IMR-90 (cell line): ENCODE data around the gene CEP135. TPM values are rescaled to one million over a fixed set of nuclear protein-coding genes. Genes with fewer than 3 reads are reported as not detected.

ENCODE experiments used
- ATAC-seq: fragments of 200-7000 bp; cut with Tn5 transposase; 2 replicates; pipeline ENCODE4 v1.9.1; 2020; ENCODE audit warnings: low read depth, mild to moderate bottlenecking, moderate library complexity
- Bru-seq: library from RNA; stranded (reverse); fragments of 400-500 nt; gene quantifications from one replicate; lab custom pipeline; 2021; lab: Mats Ljungman, UMichigan
- BruChase-seq, 2 experiments: library from RNA; stranded (reverse); fragments of 400-500 nt; gene quantifications; one replicate each; lab custom pipeline; 2021; lab: Mats Ljungman, UMichigan
- BruUV-seq: library from RNA; stranded (reverse); fragments of 400-500 nt; replicated peaks from 2 replicates; lab custom pipeline; 2021; lab: Mats Ljungman, UMichigan
- CTCF ChIA-PET: fragments of 300-600 bp; formaldehyde crosslinking; extraction: SDS; loops from one replicate; lab custom pipeline; 2021; ENCODE audit warnings: antibody characterized with exemption; lab: Yijun Ruan, JAX
- POLR2A ChIA-PET: fragments of 300-600 bp; sonication (Branson Sonifier 250); formaldehyde crosslinking; loops from one replicate; lab custom pipeline; 2022; ENCODE audit warnings: antibody characterized with exemption; ENCODE audit not compliant: unreplicated experiment; lab: Charles Lee
- DNase-seq: peaks from one replicate; pipeline ENCODE4 v3.0.0; 2013
- H2AFZ ChIP-seq: replicated peaks from 2 replicates; pipeline ENCODE3; 2013; ENCODE audit warnings: low read length, mild to moderate bottlenecking; ENCODE audit not compliant: poor library complexity
- H2AK5ac ChIP-seq: 2 replicates; pipeline ENCODE4 v1.6.1; 2013; ENCODE audit warnings: low read depth, low read length, inconsistent platforms
- H2AK9ac ChIP-seq: replicated peaks from 2 replicates; pipeline ENCODE3; 2013; ENCODE audit warnings: mild to moderate bottlenecking, low read depth, low read length, moderate library complexity; ENCODE audit not compliant: poor library complexity
- H2BK120ac ChIP-seq: 2 replicates; pipeline ENCODE4 v1.6.1; 2013; ENCODE audit warnings: low read depth, low read length, inconsistent platforms
- H2BK15ac ChIP-seq: 3 replicates; pipeline ENCODE4 v1.6.1; 2013; ENCODE audit warnings: low read depth, low read length, inconsistent platforms
- H2BK20ac ChIP-seq: 2 replicates; pipeline ENCODE4 v1.6.1; 2013; ENCODE audit warnings: low read depth, mild to moderate bottlenecking, inconsistent platforms, low read length, moderate library complexity
- H2BK5ac ChIP-seq: 2 replicates; pipeline ENCODE4 v1.6.1; 2013; ENCODE audit warnings: mild to moderate bottlenecking, low read depth, low read length, inconsistent platforms; ENCODE audit not compliant: poor library complexity, severe bottlenecking
- H3K14ac ChIP-seq: replicated peaks from 2 replicates; pipeline ENCODE4 v1.6.1; 2013; ENCODE audit warnings: low read depth, low read length, inconsistent platforms
- H3K18ac ChIP-seq: 2 replicates; pipeline ENCODE4 v1.6.1; 2013; ENCODE audit warnings: low read depth, low read length, control low read depth
- H3K23ac ChIP-seq: 2 replicates; pipeline ENCODE4 v1.6.1; 2013; ENCODE audit warnings: low read depth, low read length, inconsistent platforms
- H3K27ac ChIP-seq: 2 replicates; pipeline ENCODE4 v1.5.1; 2013; ENCODE audit warnings: mild to moderate bottlenecking, control low read depth, low read length; ENCODE audit not compliant: insufficient read depth
- H3K27me3 ChIP-seq: 2 replicates; pipeline ENCODE4 v1.6.1; 2013; ENCODE audit warnings: low read length; ENCODE audit not compliant: control insufficient read depth, insufficient read depth
- H3K36me3 ChIP-seq: 2 replicates; pipeline ENCODE4 v1.6.1; 2013; ENCODE audit warnings: low read length, mixed read lengths; ENCODE audit not compliant: control insufficient read depth, insufficient read depth
- H3K4ac ChIP-seq: 2 replicates; pipeline ENCODE4 v1.6.1; 2013; ENCODE audit warnings: low read depth, low read length, inconsistent platforms
- H3K4me1 ChIP-seq: 2 replicates; pipeline ENCODE4 v1.6.1; 2013; ENCODE audit warnings: low read length, mixed read lengths; ENCODE audit not compliant: control insufficient read depth, insufficient read depth
- H3K4me2 ChIP-seq: 2 replicates; pipeline ENCODE4 v1.6.1; 2013; ENCODE audit warnings: low read depth, mild to moderate bottlenecking, control low read depth, low read length, moderate library complexity
- H3K4me3 ChIP-seq: 2 replicates; pipeline ENCODE4 v1.5.1; 2013; ENCODE audit warnings: low read depth, mild to moderate bottlenecking, control low read depth, low read length, moderate library complexity; ENCODE audit not compliant: insufficient read depth
- H3K56ac ChIP-seq: 2 replicates; pipeline ENCODE4 v1.6.1; 2013; ENCODE audit warnings: low read length, inconsistent platforms; ENCODE audit not compliant: insufficient read depth; ENCODE audit errors: extremely low read depth
- H3K79me1 ChIP-seq, 2 experiments: 2 replicates each; pipeline ENCODE4 v1.6.1; 2013; ENCODE audit warnings: low read length in 2 of 2, inconsistent platforms in 1 of 2, low read depth in 1 of 2
- H3K9ac ChIP-seq: 2 replicates; pipeline ENCODE4 v1.6.1; 2013; ENCODE audit warnings: low read depth, low read length, control low read depth
- H3K9me1 ChIP-seq: 2 replicates; pipeline ENCODE4 v1.6.1; 2013; ENCODE audit warnings: low read length, inconsistent platforms; ENCODE audit not compliant: insufficient read depth
- H3K9me3 ChIP-seq: 2 replicates; pipeline ENCODE4 v1.6.1; 2013; ENCODE audit warnings: low read length; ENCODE audit not compliant: control insufficient read depth, insufficient read depth
- H4K20me1 ChIP-seq: 2 replicates; pipeline ENCODE4 v1.6.1; 2013; ENCODE audit warnings: low read length, inconsistent platforms; ENCODE audit not compliant: insufficient read depth
- H4K5ac ChIP-seq: 2 replicates; pipeline ENCODE4 v1.6.1; 2013; ENCODE audit warnings: mild to moderate bottlenecking, low read depth, low read length, control low read depth
- H4K8ac ChIP-seq, 2 experiments: 2 replicates each; pipeline ENCODE4 v1.6.1; 2013; ENCODE audit warnings: low read depth in 2 of 2, low read length in 2 of 2, control low read depth in 1 of 2, inconsistent platforms in 1 of 2
- H4K91ac ChIP-seq: 2 replicates; pipeline ENCODE4 v1.6.1; 2013; ENCODE audit warnings: low read depth, low read length, inconsistent platforms; ENCODE audit not compliant: insufficient read depth
- CEBPB ChIP-seq: IDR thresholded peaks from 2 replicates; pipeline ENCODE4 v1.6.1; 2012; ENCODE audit warnings: low read depth, low read length, improper control_type of control experiment
- ELK1 ChIP-seq: fragments of 150-350 bp; IDR thresholded peaks from 2 replicates; pipeline ENCODE4 v1.6.1; 2016; ENCODE audit warnings: low read depth, mild to moderate bottlenecking, low read length, moderate library complexity, borderline replicate concordance
- FOS ChIP-seq: fragments of 150-350 bp; IDR thresholded peaks from 2 replicates; pipeline ENCODE4 v1.6.1; 2016; ENCODE audit warnings: low read depth, low read length
- MAFK ChIP-seq: IDR thresholded peaks from 2 replicates; pipeline ENCODE4 v1.6.1; 2012; ENCODE audit warnings: low read depth, low read length, improper control_type of control experiment
- MXI1 ChIP-seq: IDR thresholded peaks from 2 replicates; pipeline ENCODE4 v1.6.1; 2012; ENCODE audit warnings: low read depth, mild to moderate bottlenecking, low read length, moderate library complexity, borderline replicate concordance
- NFE2L2 ChIP-seq: fragments of 150-350 bp; IDR thresholded peaks from 2 replicates; pipeline ENCODE4 v1.6.1; 2016; ENCODE audit warnings: low read depth, mild to moderate bottlenecking, low read length
- RCOR1 ChIP-seq: IDR thresholded peaks from 2 replicates; pipeline ENCODE4 v1.6.1; 2012; ENCODE audit warnings: mild to moderate bottlenecking, low read length, improper control_type of control experiment; ENCODE audit not compliant: insufficient replicate concordance
- RFX5 ChIP-seq: IDR thresholded peaks from 2 replicates; pipeline ENCODE4 v1.8.0; 2012; ENCODE audit warnings: low read depth, mild to moderate bottlenecking, low read length, moderate library complexity
- WGBS, 2 experiments: methylation state at CpG; one replicate each; pipeline versions ENCODE4 v1.1.5 to v1.1.7; 2013; ENCODE audit warnings: missing lambda C conversion rate in 2 of 2; ENCODE audit not compliant: insufficient read length in 1 of 2; ENCODE audit errors: extremely low coverage in 2 of 2; 5-methylcytosine and 5-hydroxymethylcytosine counted together
- dilution Hi-C: fragments of 300-500 bp; cut with HindIII; formaldehyde crosslinking; loops from one replicate; pipeline ENCODE4 v1.14.3; 2018; ENCODE audit warnings: low sequenced_read_pairs; ENCODE audit not compliant: unreplicated experiment
- in situ Hi-C: fragments of 300-500 bp; cut with MboI; formaldehyde crosslinking; loops from 3 replicates; pipeline ENCODE4 v1.14.3; 2019; ENCODE audit warnings: low sequenced_read_pairs, inconsistent platforms, mixed read lengths
- intact Hi-C: fragments of 100-400 bp; cut with micrococcal nuclease; formaldehyde crosslinking; loops from 2 replicates; pipeline ENCODE4 v1.10.0; 2022
- long read RNA-seq: library from polyadenylated mRNA; unstranded; transcript quantifications from one replicate; pipeline ENCODE4 v2.0.0, GENCODE V29; 2021; ENCODE audit not compliant: unreplicated experiment
- polyA plus RNA-seq, 3 experiments: library from polyadenylated mRNA; depleted of rRNA; stranded (reverse); fragments of >200 nt; gene quantifications; 2 replicates each; pipeline ENCODE4 v1.2.3, GENCODE V29; 2012; ENCODE audit warnings: low replicate concordance in 1 of 3
- total RNA-seq: library from RNA; depleted of rRNA; stranded (reverse); fragments of >200 nt; gene quantifications from 2 replicates; pipeline ENCODE4 v1.2.3, GENCODE V29; 2012; rRNA removed
- TF ChIP-seq, protein P1 (sequence below): conservative IDR thresholded peaks from 2 replicates; pipeline ENCODE4 v1.5.1; 2012; ENCODE audit warnings: mild to moderate bottlenecking, low read depth, low read length, improper control_type of control experiment
- TF ChIP-seq, protein P2 (sequence below): fragments of 150-350 bp; IDR thresholded peaks from 2 replicates; pipeline ENCODE4 v1.6.1; 2017; ENCODE audit warnings: mild to moderate bottlenecking, antibody characterized with exemption, low read length, low read depth

The CEP135 gene
- 3.2 and 6.4 TPM in 2 replicates for total RNA-seq
- 2.2 and 2.7 TPM in 2 replicates for polyA plus RNA-seq (2012; rRNA removed)
- polyA plus RNA-seq (2012; cell fraction: cytosol; rRNA removed): 0.20 and 0.40 TPM in 2 replicates
- polyA plus RNA-seq (2012; cell fraction: nucleus; rRNA removed; ENCODE audit: low replicate concordance): 1.1 and 4.1 TPM in 2 replicates
- percentile 68 among the genes with signal in this experiment for Bru-seq, nascent RNA
- BruChase-seq, experiment 1, labeled RNA remaining after a 6-hour chase: percentile 66 among the genes with signal in this experiment
- BruChase-seq, experiment 2, labeled RNA remaining after a 2-hour chase: percentile 58 among the genes with signal in this experiment
- long read RNA-seq, full-length matches to known transcripts: 2 of 5 reads
- long read RNA-seq, partial matches to known transcripts: 2 of 5 reads
- long read RNA-seq, other reads (novel, unspliced or antisense): 1 of 5 reads

GRCh38 chr4:55948726-55949481 is at the start of gene CEP135:
CEP135 (plus strand) TSS chr4:55948945; CDS start chr4:55952131, 3,186 bp downstream.
- intact Hi-C loops: loop anchor here (1.0 to 2.0 kb wide), 8 partner anchors 14 to 887 kb away; partner anchors contain the start of gene AASDH
- DNase-seq (peak; percentile 88), ATAC-seq (peak; percentile 86)
- H3K56ac ChIP-seq: peak within 1 kb of the TSS; percentile 96
- peak within 1 kb of the TSS; percentile 99; the same call in 2 of the 3 replicates for H2BK15ac ChIP-seq
- no peaks in the 10 kb centered on the region for H3K27me3 ChIP-seq
- H2BK120ac ChIP-seq: peak within 1 kb of the TSS; percentile 99
- H2AFZ ChIP-seq: peak within 1 kb of the TSS; percentile 98
- no TSS peak for BruUV-seq
- peak within 1 kb of the TSS; percentile 79 for H3K4me3 ChIP-seq
- peaks cover 11 to 29% of the 10 kb centered on the region in 2 experiments for H3K79me1 ChIP-seq
- peak within 1 kb of the TSS; percentile 98 for H2AK9ac ChIP-seq
- no peaks in the 10 kb centered on the region for H3K9me3 ChIP-seq
- H3K4me1 ChIP-seq: peaks cover 6% of the 10 kb centered on the region
- H3K23ac ChIP-seq: peak within 1 kb of the TSS; percentile 99
- no peaks in the 10 kb centered on the region; the same call in 1 of the 2 replicates for H3K36me3 ChIP-seq
- H3K4ac ChIP-seq: peak within 1 kb of the TSS; percentile 99
- H3K14ac ChIP-seq: peak within 1 kb of the TSS; percentile 98
- dilution Hi-C loops: no loop called here
- peak within 1 kb of the TSS; percentile 96 for H3K9ac ChIP-seq
- H3K4me2 ChIP-seq: peak within 1 kb of the TSS; percentile 96
- H4K5ac ChIP-seq: peak within 1 kb of the TSS; percentile 92
- peak within 1 kb of the TSS; percentile 91 for H2AK5ac ChIP-seq
- ChIA-PET CTCF (interaction anchor here (0.6 to 2.4 kb wide), 16 partner anchors 8 to 611 kb away, joined by 3 to 11 read pairs (median 3); no protein-coding TSS in a partner anchor), POLR2A (interaction anchor here (0.6 to 1.1 kb wide), 3 partner anchors 15 to 83 kb away, joined by 3 to 8 read pairs (median 5); no protein-coding TSS in a partner anchor)
- no peaks in the 10 kb centered on the region for H3K9me1 ChIP-seq
- H2BK5ac ChIP-seq: peak within 1 kb of the TSS; percentile 96
- peak within 1 kb of the TSS; percentile 91 for H2BK20ac ChIP-seq
- 0 out of 2 replicates have a peak, but pooled peaks cover 3% of the 10 kb centered on the region for H4K20me1 ChIP-seq
- WGBS, 2 experiments: 0% methylated on average over 35 of the region's 77 CpGs; no CpG with 5 or more reads in 1 of the 2 experiments
- H3K18ac ChIP-seq: peak within 1 kb of the TSS; percentile 90
- in situ Hi-C loops: no loop called here
- peak within 1 kb of the TSS; percentile 91 to 98 for H4K8ac ChIP-seq
- peak within 1 kb of the TSS; percentile 97 for H4K91ac ChIP-seq
- peak within 1 kb of the TSS; percentile 99 for H3K27ac ChIP-seq
- TF ChIP-seq CEBPB (no peak), MXI1 (peak; percentile 99), NFE2L2 (no peak), RFX5 (no peak), FOS (no peak), MAFK (no peak), RCOR1 (no peak), ELK1 (no peak)
- TF ChIP-seq, protein P1, sequence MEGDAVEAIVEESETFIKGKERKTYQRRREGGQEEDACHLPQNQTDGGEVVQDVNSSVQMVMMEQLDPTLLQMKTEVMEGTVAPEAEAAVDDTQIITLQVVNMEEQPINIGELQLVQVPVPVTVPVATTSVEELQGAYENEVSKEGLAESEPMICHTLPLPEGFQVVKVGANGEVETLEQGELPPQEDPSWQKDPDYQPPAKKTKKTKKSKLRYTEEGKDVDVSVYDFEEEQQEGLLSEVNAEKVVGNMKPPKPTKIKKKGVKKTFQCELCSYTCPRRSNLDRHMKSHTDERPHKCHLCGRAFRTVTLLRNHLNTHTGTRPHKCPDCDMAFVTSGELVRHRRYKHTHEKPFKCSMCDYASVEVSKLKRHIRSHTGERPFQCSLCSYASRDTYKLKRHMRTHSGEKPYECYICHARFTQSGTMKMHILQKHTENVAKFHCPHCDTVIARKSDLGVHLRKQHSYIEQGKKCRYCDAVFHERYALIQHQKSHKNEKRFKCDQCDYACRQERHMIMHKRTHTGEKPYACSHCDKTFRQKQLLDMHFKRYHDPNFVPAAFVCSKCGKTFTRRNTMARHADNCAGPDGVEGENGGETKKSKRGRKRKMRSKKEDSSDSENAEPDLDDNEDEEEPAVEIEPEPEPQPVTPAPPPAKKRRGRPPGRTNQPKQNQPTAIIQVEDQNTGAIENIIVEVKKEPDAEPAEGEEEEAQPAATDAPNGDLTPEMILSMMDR: peak; percentile 89
- TF ChIP-seq, protein P2, sequence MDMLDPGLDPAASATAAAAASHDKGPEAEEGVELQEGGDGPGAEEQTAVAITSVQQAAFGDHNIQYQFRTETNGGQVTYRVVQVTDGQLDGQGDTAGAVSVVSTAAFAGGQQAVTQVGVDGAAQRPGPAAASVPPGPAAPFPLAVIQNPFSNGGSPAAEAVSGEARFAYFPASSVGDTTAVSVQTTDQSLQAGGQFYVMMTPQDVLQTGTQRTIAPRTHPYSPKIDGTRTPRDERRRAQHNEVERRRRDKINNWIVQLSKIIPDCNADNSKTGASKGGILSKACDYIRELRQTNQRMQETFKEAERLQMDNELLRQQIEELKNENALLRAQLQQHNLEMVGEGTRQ: peak; percentile 2; the same call in 1 of the 2 replicates
